GM18870 (cell line): ENCODE results near the gene NPIPB4.
"Not testable (repeated sequence)": the region's sequence is repeated elsewhere in the genome, so short reads cannot be mapped to it uniquely, and the experiment has no call there.

Experiments used
- ATAC-seq: cut with Tn5 transposase; IDR thresholded peaks from one replicate; pipeline ENCODE4 v1.9.1; 2021; ENCODE audit warnings: moderate library complexity; ENCODE audit not compliant: unreplicated experiment

The NPIPB4 gene

DNA sequence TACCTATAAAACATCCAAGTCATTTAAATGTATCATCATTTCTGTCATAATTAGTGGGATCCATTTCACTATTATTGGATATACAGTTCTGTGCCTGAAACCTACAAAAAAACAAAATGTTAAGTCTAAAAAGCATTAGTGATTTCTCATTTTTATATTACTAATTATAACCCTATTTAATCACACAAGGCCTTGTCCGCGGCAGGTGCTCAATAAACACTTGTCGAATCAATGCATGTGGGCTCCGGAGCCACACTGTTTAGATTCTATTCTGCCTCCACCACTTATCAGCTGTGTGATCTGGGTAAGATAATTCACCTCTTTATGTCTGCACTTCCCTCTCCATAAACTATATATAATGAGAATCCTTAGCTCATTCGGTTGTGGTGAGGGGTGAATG, at the start of gene NPIPB4:
Gene NPIPB4 (minus strand): TSS at position 101 of the 400 bp plus-strand sequence. CDS start 378 bp downstream, outside the sequence.
- ATAC-seq = not testable (repeated sequence)

DNA sequence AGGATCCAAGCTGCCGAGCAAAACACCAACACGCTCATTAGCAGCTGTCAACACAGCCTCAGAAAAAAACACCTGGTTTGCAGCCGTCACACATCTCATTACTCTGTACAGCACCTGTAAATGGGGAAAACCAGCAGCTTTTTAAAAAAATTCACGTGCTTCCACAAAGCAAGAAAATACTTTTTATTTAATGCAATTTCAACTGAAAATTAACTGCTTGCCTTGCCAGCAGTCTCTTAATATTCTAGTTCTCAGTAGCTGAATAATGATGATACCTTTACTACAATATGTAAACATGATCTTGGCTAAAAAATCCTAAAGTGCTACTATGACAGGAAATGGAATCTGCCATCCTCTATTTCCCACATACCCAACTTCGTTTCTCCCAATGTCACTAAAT, 41.4 kb upstream of the NPIPB4 start:
- ATAC-seq = not testable (repeated sequence)

DNA sequence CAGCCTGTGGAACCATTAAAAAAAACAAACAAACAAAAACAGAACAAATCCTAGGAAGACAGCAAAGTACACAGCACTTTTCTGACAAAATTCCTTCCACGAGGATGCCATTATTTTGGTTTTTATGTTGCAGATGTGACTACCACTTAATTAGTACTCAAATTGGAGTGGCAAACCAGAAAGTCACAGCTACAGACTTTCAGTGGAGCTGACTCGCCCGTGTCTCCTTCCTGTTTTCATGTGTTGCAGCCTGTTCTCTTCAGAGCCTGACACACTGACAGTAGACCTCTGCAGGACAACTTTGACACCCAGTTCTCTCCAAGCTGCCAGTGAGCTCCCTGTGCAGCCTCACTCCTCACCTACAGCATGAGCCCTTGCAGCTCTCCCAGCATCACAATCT, 24.4 kb upstream of the NPIPB4 start:
- not testable (repeated sequence) for ATAC-seq

DNA sequence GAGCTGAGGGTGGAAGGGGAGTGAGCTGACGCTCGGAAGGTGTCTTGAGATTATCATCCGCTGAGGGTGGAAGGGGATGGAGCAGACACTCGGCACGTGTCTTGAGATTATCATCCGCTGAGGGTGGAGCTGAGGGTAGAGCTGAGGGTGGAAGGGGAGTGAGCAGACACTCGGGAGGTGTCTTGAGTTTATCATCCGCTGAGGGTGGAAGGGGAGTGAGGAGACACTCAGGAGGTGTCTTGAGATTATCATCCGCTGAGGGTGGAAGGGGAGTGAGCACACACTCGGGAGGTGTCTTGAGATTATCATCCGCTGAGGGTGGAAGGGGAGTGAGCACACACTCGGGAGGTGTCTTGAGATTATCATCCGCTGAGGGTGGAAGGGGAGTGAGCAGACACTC, 20.4 kb downstream of the NPIPB4 start:
- not testable (repeated sequence) for ATAC-seq

DNA sequence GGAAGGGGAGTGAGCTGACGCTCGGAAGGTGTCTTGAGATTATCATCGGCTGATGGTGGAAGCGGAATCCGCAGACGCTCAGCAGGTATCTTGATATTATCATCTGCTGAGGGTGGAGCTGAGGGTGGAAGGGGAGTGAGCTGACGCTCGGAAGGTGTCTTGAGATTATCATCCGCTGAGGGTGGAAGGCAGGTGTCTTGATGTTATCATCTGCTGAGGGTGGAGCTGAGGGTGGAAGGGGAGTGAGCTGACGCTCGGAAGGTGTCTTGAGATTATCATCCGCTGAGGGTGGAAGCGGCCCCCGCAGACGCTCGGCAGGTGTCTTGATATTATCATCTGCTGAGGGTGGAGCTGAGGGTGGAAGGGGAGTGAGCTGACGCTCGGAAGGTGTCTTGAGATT, 21.2 kb downstream of the NPIPB4 start:
- not testable (repeated sequence) for ATAC-seq

DNA sequence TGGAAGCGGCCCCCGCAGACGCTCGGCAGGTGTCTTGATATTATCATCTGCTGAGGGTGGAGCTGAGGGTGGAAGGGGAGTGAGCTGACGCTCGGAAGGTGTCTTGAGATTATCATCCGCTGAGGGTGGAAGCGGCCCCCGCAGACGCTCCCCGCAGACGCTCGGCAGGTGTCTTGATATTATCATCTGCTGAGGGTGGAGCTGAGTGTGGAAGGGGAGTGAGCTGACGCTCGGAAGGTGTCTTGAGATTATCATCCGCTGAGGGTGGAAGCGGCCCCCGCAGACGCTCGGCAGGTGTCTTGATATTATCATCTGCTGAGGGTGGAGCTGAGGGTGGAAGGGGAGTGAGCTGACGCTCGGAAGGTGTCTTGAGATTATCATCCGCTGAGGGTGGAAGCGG, 21.8 kb downstream of the NPIPB4 start:
- ATAC-seq = not testable (repeated sequence)

DNA sequence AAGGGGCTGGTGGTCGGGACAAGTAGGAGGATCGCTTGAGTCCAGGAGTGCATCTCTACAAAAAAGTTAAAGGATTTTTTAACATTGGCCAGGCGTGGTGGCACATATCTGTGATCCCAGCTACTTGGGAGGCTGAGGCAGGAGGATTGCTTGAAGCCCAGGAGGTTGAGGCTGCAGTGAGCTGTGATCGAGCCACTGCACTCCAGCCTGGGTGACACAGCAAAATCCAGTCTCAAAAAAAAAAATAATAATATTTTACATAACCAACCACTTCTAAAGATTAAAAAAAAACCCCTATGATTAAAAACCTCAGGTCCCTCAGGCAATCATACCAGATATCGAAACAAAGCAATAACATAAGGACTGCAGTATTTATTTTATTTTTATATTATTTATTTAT, 23.3 kb downstream of the NPIPB4 start:
- not testable (repeated sequence) for ATAC-seq

DNA sequence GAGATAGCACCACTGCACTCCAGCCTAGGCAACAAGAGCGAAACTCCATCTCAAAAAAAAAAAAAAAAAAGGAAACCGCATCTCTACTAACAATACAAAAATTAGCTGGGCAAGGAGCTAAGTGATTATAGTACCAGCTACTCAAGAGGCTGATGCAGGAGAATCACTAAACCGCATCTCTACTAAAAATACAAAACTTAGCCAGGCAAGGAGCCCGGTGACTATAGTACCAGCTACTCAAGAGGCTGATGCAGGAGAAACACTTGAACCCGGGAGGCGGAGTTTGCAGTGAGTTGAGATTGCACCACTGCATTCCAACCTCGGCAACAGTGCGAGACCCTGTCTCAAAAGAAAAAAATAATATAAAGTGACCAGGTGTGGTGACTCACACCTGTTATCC, 27.6 kb downstream of the NPIPB4 start:
- not testable (repeated sequence) for ATAC-seq

DNA sequence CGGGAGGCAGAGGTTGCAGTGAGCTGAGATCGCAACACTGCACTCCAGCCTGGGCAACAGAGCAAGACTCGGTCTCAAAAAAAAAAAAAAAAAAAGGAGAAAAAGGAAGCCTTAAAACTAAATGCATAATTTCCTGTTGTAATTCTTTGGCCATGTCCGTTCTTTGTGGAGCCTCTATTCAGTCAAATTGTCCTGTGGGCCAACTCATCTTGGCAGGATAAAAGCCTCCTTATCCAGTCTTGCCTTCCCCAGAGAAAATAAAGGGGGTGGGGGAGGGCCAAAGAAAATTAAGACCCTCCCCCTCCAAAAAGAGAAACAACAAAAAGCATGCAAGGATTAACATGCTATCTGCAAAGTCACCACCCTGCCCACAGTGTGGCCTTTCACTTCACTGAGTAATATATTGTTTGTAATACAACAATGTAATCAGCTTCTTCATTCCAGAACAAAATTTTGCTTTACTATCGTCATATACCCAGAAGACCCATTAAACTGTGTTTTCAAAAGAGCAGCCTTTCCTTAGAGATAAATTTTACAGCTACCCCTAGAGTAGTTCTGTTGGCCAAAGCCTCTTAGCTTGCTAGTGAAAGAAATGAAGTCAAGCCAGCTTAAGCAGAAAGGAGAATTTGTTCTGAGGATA, 31.4 kb downstream of the NPIPB4 start:
- ATAC-seq = not testable (repeated sequence)

DNA sequence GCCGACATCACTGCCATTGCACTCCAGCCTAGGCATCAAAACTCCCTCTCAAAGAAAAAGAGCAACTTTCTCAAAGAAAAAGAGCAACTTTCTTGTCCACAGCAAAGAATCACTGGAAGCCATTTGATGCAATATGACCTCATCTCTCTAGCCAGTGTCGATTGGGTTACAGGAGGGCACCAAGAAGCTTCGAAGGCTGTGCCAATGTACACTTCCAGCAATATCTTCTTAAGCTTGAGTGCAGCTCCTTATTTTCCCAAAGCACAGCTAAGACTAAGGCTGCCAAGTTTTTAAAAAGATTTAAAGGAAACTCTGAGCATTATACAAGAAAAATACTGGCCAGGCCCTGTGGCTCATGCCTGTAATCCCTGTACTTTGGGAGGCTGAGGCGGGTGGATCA, 32.0 kb downstream of the NPIPB4 start:
- not testable (repeated sequence) for ATAC-seq

DNA sequence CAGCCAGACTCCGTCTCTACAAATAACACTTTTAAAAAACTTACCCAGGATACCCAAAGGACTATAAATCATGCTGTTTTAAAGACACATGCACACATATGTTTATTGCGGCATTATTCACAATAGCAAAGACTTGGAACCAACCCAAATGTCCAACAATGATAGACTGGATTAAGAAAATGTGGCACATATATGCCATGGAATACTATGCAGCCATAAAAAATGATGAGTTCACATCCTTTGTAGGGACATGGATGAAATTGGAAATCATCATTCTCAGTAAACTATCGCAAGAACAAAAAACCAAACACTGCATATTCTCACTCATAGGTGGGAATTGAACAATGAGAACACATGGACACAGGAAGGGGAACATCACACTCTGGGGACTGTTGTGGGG, 34.3 kb downstream of the NPIPB4 start:
- ATAC-seq = not testable (repeated sequence)

DNA sequence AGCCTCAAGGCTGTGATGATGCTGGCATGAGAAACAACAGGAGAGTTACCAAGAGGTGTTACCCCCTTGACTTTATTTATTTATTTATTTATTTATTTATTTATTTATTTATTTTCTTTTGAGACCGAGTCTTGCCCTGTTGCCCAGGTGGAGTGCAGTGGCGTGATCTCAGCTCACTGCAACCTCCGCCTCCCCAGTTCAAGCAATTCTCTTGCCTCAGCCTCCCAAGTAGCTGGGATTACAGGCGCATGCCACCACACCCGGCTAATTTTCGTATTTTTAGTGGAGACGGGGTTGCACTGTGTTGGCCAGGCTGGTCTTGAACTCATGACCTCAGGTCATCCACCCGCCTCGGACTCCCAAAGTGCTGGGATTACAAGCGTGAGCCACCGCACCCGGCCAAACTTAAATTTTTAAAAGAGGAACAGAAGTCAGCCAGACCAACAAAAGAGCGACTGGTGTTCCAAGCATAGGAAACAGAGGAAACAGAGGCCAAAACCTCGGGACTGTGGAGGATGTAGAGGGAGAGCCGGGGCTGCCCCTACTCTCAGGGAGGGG, 36.6 kb downstream of the NPIPB4 start:
- ATAC-seq = not testable (repeated sequence)

DNA sequence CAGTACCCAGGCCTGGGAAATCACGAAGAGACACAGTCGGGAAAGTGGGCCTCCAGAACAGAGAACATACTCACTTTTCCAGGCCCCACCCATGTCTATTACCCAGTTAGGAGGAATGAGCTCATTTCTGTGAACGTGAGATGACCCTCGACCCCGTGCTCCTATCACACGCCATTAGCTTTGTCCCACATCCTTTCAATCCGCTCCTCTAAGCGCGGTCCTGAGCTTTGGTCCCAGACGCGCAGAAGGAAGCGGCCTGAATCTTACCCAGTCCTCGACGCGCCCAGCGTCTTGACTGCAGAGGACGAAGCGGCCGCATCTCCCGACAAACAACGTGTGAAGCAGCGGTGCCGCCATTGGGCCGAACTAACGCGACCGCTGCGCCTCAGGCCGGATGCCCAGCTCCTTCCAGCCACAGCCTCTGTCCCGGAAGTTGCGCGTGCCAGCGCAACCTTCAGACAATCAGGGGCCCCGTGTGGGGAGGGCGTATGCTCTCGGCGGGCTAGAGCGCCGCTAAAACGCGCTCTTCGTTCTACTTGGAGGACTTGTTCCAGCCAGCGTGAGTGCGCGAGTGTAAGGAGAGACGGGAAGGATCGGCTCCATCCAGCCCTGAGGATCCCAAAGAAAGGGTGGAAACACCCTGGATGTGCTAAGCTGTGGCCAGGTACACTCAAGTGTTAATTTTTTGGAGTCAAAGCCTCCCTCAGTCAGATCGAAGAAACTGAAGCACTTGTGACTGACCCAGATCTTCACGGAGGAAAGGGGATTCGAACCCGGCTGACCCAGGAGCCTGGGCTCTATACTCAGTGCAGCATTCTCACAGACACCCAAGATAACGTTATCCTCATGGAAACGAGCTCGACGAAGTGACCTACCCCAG, 37.3 kb downstream of the NPIPB4 start:
- ATAC-seq = peak; percentile 67

DNA sequence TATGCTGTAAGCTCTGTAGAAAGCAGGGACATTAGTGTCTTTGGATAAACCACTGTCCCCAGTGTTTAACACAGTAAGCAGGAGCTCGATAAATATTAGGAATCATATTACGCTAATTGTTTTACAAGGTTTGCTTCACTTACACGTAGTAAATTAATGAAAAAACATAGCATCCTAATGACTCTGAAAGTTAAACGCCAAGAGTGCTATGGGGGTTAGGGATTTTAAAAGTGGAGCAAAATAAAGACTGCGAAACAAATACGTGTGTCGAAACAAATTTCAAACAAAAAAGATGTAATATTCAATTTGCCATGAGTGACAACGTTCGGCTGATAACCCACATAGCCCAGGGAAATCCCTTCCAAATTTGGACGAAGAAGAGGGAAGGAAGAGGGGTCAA, 37.9 kb downstream of the NPIPB4 start:
- ATAC-seq = not testable (repeated sequence)

DNA sequence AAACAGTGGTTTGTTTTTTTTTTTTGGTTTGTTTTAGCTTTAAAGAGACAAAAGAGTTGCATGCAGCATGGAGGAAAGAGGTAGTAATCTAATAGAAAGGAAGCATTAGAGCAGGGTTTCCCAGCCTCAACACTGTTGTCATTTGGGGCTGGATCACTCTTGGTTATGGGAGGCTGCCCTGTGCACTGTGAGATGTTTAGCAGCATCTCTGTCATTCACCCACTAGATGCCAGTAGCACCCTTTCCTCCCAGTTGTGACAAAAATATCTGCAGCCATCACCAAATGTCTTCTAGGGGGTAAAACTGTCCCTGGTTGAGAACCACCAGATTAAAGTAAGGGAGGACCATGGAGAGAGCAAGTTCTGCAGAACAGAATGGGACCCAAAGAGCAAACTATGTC, 40.5 kb downstream of the NPIPB4 start:
- not testable (repeated sequence) for ATAC-seq

DNA sequence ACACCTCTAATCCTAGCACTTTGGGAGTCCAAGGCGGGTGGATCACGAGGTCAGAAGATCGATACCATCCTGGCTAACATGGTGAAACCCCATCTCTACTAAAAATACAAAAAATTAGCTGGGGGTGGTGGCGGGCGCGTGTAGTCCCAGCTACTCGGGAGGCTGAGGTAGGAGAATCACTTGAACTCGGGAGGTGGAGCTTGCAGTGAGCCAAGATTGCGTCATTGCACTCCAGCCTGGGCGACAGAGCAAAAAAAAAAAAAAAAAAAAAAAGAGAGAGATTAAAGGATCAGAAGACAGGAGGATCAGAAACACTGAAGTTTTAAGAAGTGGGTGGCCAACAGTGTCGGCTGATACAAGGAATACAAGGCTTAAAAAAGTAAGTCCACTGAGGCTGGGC, 41.9 kb downstream of the NPIPB4 start:
- ATAC-seq = not testable (repeated sequence)

DNA sequence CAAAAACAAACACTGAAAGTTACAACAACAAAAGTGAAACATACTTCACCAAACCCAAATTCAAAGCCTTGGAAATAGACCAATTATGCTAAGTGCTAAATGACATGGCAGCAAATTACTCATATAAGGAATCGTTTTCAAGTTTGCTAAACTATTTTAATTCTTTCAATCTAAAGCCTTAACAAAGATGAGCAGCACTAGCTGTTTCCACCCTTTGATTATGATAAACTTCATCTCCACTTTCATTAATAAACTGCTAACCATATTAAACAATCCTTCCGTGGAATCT, 55.2 kb downstream of the NPIPB4 start:
- ATAC-seq = not testable (repeated sequence)

DNA sequence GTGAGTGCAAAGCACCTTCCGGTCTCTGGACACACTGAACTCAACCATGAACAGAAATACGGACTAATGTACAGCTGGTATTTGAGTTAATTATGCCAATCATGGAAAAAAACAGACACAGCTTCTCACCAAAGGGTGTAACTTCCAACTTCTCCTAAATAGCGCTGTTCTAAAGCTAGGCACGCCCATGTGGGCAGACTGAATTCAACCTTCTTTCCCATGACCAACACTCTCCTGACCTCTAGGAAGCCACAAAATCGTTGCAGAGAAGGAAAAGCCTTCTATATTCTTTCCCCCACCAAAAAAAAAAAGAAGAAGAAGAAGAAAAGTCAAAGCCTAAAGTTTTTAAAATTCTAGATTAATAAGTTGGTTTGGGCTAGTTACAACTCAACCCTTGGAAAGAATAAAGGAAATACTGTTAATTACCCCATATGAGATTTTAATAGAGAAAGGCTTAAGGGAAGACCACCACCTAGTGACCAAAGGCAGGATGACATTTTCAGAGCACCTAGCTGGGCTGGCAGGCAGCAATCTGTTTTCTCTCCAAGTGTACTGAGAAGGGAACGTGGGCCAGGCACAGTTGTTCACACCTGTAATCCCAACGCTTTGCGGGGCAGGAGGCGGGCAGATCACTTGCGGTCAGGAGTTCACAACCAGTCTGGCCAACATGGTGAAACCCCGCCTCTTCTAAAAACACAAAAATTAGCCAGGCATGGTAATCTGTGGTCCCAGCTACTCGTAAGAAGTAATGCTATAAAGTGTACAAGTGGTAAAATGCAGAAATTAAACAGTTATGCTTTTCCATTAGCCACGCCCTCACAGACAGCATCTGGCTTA, 55.8 kb downstream of the NPIPB4 start:
- ATAC-seq = not testable (repeated sequence)

DNA sequence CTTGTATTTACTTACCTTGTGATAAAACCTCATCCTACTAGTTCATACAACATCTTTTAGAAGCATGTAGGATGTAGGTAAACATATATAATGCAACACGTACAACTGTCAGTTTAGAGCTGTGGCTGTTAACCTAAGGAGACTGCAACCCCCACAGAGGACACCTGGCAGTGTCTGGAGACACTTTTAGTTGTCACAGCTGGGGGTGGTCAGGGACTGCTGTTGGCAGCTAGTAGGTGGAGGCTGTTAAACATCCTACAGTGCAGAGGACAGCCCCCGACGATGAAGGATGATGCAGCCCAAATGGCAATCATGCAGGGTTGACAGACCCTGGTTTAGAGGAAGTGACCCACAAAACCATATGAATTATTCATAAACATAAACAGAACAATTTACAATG, 59.0 kb downstream of the NPIPB4 start:
- ATAC-seq = not testable (repeated sequence)

DNA sequence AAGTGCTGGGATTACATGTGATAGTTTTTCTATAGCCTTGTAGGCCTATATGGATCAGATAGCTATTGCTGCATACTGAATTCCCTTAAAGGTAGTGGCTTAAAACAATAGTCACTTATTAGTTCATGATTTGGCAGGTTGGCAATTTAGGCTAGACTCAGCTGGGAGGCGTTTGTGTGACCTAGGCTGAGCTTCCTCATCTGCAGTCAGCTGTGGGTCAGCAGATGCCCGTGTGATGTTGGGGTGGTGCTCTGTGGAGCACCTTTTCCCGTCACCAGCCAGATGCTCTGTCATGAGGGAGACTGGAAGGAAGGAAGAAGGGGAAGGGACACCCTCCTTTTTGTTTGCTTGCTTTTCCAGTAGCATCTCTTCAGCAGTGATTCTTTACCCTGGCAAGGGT, 64.2 kb downstream of the NPIPB4 start:
- ATAC-seq = not testable (repeated sequence)

DNA sequence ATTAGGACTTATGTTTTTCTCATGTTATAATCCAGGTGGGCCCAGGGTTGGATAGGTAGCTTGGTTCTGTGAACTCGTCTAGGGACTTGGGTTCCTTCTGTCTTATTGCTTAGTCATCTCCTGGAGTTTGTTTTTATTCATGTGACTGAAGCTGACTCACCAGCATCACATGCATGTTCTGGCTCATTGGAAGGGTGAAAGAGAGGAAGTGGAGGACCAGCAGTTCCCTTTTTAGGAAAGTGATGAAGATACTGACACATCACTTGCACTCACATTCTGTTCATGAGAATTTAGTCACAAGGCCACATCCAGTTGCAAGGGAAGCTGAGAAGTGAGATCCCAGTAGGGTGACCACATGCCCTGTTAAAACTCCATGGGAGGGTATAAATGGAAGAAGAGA, 67.0 kb downstream of the NPIPB4 start:
- not testable (repeated sequence) for ATAC-seq
